Activated CD4-positive, CD25-positive, alpha-beta regulatory T cell treated with anti-CD3 and anti-CD28 coated beads, Interleukin-2, amount 50 U/mL, for 24 hours (primary cell): ENCODE data around the gene WIPI1.
A peak's percentile ranks its signal among the peaks of the same experiment; 100 is the strongest.
"Not testable (repeated sequence)": the region's sequence is repeated elsewhere in the genome, so short reads cannot be mapped to it uniquely, and the experiment has no call there.

Experiments used
- ATAC-seq, 2 donors: fragments of 150-1000 bp; cut with Tn5 transposase; one replicate each; pipeline ENCODE4 v1.10.0; 2021; ENCODE audit warnings: mild to moderate bottlenecking in 1 of 2, moderate library complexity in 1 of 2

Gene WIPI1

DNA sequence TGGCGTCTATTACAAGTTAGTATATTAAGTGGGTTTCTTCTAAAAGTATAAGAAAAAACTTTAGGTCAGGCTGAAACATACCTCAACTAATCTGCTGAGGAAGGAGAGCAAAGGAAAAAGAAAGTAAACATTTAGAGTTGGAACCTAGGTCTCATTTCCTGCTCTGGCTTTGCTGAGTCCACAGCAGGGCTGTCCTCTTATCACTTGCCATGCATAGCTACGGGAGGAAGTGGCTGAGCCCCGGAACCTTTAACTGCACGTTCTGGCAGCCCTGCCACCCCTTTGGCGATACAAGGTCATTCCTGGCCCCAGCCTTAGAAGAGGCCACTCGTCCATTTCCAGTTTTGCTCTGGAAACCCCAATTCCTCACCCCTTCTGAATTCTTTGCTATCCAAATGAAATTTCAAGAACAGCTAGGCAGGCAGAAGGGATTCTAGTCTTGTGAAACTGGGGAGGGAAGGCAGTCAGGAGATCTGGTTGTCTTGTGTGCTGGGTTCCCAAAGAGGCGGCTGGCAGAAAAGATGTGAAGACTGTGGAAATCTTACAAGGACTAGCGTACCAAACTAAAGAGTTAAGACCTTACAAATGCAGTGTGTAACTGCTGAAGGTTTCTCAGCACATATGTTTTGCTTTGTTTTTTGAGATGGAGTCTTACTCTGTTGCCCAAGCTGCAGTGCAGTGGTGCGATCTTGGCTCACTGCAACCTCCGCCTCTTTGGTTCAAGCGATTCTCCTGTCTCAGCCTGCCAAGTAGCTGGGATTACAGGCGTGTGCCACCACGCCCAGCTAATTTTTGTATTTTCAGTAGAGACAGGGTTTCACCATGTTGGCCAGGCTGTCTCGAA is 19.1 kb downstream of the WIPI1 start:
- ATAC-seq = peak; percentile 63 to 64

DNA sequence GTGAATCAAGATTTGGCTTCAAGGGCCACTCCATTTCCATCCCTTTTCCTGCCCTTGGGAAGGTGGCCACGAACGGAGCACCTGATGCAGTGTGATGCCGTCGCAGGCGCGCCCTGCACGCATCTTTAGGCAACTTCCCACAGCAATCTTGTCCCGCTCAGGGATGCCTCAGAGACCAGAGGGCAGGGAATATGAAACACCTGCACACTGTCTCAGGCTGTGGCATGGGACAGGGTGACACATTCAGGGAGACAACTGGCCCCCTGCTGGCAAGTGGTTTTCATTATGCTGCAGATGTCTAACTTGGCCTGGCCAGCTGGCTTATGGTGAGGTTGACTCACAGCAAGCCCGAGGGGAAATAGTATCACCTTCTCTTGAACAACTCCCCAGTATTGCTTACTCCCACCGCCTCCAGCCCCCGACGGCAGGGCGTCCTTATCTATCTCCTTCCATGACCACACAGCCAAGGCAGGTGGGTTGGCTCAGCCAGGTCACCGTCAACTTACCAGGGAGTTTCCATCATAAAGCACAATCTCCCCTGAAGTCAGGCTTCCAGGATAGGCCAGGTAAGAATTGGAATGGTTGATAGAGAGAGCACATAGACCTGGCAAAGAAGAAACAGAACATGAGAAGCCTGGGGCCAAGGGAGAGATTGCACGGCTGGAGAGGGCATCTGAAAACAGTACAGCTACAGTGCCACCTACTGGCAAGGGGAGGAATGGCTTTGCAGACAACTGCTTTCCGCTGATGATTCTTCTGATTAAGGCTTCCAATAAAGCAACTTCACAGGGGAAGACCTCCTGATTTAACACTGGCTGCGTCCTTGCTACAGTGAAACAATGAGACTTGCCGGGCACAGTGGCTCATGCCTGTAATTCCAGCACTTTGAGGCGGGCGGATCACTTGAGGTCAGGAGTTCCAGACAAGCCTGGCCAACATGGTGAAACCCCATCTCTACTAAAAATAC is 21.1 kb downstream of the WIPI1 start:
- peak; percentile 76 to 90 for ATAC-seq

DNA sequence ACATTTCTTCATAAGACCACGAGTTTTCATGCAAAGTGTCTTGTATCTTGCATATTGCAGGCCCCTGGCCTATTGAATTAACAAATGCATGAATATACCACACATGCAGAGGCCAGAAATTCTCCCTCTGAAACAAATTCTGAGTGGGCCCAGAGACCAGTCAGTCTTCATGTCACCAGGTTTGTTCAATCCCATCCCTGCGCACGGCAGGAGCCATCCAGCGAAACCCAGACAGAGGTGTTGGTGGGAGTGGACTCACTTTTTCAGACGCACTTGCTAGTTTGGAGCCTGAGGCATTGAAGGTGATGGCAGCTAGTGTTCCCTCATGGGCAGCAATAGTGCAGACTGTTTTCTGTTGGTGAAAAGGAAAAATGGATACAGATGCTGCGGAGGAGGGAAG is 21.9 kb downstream of the WIPI1 start:
- no peak for ATAC-seq

DNA sequence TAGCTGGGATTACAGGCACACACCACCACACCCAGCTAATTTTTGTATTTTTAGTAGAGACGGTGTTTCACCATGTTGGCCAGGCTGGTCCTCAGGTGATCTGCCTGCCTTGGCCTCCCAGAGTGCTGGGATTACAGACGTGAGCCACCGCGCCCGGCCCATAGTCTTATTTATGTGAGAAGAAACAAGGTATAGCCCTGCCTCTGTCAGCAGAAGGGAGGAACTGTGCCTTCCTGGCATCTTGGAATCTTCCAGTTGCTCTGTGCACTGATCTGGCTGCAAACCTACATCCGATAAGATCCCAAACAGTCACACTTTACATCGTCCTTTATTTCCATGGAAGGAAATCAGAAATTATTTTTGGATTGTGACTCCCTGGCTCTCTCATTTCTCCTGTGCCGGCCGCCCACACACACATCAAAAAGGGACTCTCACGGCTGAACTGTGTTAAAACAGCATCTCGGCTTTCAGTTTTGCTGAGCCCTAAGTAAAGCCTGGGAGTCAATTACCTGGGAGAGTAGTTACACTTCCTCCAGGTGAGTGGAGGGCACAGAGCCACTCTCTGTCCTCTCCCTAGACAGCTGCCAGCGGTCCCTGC is 23.3 kb downstream of the WIPI1 start:
- ATAC-seq = no peak

DNA sequence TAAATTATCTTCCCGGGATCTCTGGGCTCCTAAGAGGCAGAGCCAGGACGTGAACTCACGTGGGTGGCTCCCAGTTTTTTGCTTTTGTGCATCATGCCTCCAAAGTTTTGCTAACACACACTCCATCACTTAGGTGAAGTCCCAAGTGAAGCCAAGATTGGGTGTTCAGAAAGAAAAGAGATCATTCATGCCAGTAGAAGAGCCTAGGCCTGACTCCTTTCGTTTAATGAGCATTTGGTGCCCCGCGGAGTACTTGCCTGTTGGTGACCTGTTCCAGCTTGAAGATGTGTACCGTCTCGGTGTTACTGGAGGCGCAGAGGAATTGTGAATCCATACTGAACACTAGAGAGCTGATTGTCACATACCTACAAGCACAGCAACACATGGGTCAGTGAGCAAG is 24.1 kb downstream of the WIPI1 start:
- ATAC-seq = no peak

DNA sequence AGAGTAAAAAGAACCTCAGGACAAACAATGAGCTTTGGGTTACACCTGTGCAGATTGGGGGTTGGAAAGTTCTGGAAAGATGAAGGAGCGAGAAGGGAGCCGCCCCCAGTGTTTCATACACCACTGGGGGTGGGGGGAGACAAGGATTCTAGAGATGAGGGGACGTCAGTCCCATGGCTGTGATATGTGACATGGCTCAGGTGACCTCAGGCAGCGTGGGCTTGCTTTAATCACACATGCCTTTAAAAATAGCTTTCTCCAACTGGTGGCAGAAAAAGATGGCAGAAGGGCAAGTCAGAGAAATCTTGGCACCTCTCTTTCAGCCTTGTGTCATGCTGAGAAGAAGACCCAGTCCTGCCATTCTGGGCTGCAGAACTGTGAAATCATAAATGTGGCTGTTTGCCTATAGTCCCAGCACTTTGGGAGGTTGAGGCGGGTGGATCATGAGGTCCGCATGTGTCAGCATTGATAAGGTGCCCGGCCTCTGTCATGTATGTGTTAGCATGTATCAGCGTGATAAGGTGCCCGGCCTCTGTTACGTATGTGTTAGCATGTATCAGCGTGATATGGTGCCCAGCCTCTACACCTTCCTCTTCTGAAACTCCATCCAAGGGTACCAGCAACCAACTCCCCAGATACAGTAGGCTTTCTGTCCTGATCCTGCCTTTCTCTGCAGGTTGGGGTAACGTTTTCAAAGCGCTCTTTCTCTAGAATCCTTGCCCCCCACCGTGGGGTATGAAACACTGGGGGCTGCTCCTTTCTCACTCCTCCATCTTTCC is 25.0 kb downstream of the WIPI1 start:
- ATAC-seq = no peak

DNA sequence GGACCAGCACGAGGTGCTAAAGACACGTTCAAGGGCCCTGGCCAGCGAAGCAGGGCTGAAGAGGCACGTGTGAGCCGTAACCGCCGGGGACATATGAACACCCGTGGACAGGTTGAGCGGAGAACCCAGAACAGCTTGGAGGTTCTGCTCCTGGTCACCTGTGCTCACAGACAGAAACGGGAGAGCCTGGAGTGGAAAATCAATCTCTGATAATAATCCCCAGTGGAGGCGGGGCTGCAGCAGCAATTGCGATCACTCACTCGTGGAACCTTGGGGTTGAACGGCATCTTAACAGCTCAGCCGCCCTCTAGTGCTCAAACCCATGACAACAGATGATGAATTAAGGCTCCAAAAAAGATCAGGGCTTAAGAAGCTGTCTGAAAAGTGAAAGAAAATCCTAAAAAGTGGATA is 25.6 kb downstream of the WIPI1 start:
- no peak for ATAC-seq

DNA sequence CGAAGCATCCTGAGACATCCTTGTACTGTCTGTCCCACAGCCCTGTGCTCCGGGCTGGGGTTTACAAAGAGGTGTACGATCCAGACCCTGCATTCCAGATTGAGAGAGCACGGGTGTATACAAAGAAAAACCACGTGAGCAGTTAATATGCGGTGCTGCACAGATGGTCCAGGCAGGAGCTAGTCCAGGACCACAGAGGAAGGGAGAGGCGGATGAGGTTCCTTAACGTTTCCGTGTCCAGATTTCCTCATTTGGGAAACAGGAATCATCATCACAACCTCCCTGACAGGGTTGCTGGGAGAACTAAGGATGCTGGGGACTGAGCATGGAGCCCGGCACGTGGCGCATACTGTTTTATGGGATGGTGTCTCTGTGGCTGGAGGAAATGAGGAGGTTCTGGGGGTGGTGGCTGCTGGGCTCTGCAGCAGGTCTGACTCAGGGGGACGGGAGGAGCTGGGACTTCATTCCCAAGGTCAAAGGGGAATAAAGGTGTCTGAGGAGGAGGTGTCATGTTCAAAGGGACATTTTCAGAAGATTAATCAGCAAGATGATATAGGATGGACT is 26.2 kb downstream of the WIPI1 start:
- no peak for ATAC-seq

DNA sequence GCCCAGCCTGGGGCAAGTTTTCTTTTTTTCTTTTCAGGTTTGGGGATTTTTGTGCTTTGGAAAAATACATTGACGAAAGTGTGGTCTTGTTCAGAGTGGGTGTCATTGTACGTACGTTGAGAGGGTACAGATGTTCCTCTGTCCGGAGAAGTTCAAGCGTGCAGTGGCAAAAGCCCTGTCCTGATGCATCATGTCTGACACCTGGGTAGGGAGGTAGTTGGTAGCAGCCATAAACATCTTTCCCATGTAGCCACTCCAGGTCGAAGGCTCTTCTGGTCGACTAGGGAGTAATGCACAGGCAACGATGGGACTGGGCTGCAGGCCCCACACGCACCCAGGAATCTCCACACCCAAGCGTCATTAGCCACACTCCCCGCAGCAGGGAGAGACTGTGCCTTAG is 27.4 kb downstream of the WIPI1 start:
- no peak for ATAC-seq

DNA sequence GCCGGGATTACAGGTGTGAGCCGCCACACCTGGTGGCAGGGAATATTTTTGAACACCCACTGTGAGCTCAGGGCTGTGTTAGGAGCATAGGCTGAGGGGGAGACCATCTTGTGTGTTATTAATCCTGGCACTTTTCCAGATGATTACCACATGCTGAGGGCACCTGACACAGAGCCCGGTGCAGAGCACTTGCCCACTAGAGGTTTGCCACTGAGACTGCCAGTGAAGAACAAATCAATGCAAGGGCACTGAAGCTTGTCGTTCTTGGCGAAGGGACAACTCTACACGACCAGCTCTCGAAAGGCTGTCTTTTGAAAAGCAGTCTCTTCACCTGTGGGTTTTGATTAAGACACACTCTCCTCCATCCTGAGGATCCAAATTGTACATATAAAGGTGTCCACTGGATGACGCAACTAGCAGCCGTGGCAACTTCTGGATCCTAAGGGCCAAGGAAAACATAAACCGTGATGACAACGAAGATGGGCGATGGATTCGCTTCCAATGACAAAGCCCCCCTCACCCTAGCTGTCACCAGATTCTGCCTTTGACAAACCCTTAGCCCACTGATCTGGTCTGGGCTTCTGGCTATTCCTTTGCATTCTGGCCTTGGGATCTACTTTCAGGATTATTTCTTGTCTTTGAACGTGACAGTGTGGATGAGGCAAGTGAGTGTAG is 28.7 kb downstream of the WIPI1 start:
- no peak for ATAC-seq

DNA sequence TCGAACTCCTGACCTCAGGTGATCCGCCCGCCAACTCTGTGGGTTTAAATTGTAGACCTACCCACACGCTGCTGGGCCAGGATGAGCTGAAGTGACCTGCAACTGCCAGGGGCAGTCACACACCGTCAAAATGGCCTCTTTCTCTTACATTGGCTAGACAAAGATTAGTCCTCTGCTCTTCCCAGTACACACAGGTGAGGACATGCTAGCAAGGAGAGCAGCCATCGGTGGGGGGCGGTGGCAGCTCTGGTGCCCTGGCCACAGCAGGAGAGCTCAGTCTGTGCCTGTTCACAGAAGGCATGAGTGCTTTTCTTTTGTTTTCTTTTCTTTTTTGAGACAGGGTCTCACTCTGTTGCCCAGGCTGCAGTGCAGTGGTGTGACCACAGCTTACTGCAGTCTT is 29.7 kb downstream of the WIPI1 start:
- ATAC-seq = no peak

DNA sequence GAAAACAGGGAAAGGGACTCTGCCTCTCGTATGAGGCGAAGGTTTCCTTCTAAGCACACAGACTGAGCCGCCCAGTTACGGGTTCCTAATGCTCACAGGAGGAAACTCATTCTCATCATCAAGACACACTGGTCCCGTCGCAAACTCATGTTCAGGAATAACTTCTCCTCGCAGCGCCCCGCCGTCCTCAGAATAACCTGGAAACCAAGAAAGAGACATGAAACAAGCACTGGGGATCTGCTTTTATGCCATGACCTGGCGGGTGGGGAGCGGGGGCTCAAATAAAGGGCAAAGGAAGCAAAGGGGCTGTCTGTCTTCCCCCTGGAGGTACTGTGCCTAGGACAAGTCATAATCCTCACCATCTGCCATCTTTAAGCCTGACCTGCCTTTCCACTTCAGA is 31.3 kb downstream of the WIPI1 start:
- no peak for ATAC-seq

DNA sequence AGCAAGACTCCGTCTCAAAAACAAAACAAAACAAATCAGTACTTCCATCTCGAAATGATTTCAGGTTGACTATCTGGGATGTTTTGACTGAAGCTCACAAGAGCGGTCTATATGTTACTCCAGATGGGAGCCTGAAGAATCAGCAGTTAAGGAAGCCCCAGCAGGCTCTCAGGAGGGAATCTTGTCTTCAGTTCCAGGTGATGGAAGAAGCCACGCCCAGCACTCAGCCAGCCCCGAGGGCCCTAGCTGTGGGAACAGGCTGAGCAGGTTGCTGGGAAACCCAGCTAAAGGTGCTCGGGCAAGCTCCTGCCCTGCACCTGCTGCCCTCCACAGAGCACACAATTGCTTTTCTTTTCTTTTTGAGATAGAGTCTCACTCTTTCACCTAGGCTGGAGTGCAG is 32.4 kb downstream of the WIPI1 start:
- no peak for ATAC-seq

DNA sequence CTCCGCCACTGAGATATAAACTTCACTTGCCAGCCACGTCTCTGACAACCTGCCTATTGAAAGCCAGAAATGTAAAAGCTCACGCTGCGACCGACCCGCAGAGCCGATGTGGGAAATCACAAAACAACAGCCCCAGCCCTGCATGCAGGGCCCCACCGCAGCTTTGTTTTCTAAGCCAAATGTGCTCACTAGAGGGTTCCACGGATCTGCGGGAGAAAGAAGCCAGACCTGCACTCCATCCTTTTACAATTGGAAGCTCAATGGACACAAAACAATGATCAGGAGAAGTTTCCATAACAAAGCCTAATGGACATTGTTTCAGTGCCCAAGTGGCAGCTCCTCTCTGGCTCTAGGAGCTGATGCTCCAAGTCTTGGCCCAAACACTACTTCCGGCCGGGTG is 33.1 kb downstream of the WIPI1 start:
- ATAC-seq = no peak

DNA sequence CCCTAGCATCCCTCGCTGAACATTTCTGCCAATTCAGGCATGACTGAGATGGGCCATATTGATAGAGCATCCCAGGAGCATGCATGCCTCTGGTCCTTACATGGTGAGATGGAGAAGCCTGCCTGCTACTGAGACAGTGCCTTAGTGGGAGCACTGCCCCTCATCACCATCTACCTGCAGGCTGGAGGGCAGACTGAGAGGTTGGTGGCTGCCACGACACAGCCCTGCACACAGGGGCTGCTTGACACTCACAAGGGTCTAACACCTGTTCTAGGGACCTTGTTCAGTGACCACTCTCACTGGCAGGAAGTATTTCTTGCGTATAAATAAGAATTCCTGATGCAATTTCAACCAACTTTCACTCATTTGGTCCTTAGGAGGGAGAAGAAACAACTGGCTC is 34.0 kb downstream of the WIPI1 start:
- ATAC-seq = no peak

DNA sequence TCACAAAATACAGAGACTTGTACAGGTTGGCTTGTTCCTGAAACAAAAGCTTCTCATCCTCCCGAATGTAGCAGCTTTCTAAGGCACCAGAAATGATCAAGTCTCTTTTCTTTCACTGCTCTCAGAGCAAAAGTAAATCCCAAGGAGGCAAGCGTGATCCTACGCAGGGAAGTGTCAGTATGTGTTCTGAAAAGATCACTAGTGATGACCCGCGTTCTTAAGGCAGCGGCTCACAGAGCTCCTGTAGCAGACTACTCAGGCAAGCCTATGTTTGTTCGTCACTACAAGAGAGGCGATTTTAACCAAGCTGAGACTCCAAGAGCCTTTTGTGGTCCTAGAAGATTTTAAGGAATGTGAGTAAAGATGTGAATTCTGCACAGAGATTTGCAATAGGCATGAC is 34.5 kb downstream of the WIPI1 start:
- ATAC-seq = no peak

DNA sequence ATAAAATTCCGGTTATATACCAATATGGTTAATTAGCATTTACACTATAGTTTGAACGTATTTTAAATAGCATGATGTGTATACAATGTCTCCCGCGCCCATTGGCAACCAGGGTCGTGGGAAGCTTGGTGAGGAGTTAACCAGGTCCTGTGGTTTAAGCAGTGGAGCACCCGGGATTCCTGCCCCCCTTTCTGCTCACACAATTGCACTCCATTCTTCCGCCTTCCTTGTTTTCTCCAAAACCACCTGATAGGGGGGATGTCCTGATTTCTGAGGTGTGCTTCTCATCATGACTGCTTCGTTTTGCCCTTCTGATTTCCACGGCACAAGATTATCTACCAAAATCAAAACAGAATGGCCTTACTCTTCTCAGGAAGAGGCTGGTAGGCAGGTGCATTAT is 35.8 kb downstream of the WIPI1 start:
- ATAC-seq = no peak

DNA sequence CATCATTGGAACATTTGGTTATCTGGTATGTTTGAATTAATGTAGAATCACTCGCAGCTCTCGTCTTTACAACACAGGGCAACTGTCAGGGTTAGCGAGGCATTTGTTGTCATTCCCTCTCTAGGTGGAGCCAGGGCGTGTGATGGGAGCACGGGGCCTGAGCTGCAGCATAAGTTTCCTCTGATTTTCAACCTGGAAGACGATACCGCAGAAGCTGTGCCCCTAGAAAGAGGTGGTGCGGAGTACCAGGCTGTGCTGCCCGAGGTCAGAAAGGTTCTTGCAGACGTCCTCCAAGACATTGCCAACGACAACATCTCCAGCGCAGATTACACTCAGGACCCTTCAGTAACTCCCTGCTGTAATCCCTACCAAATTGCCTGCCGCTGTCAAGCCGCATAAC is 37.2 kb downstream of the WIPI1 start:
- no peak for ATAC-seq

DNA sequence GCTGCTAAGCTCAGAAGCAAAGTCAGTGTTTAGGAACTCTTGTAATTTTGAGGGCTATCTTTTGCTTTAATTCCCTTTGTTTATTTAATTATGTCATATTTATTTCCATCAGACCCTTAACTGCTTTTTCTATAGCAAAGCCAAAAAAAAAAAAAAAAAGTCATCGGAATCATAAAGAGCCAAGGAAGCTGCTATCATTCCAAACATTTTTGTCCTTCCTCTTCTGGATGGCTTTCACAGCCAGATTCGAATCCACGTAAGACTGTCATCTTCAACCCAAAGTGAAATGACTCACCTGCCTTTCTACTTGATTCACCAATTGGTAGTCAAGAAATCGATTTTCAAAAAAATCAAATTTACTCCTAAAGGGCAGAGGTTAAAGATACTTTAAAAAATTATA is 38.4 kb downstream of the WIPI1 start:
- no peak for ATAC-seq

DNA sequence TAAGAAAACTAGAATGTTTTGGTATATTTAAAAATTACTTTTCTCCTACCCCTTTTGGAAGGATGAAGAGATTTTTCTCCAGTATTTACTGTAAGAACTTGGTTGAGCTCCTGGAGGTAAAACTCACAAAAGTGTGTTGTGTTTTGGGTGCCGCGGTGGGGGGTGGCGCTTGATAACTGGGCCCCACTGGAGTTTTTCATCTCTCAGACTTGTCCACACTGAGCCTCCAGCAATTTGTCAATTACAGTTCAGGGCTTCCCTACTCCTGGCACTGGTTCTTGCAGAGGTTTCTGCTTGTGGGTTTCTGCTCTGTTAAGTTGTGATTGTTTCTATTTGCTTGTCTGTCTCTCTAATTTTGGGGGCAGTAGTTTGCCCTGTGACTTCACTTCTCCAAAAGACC is 40.0 kb downstream of the WIPI1 start:
- ATAC-seq = no peak

DNA sequence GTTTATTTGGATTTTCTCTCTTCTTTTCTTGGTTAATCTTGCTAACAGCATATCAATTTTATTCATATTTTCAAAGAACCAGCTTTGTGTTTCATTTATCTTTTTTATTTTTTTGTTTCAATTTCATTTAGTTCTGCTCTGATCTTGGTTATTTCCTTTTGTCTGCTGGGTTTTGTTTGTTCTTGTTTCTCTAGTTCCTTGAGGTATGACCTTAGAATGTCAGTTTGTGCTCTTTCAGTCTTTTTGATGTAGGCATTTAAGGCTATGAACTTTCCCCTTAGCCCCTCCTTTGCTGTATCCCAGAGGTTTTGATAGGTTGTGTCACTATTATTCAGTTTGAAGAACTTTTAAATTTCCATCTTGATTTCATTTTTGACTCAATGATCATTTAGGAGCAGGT is 42.4 kb downstream of the WIPI1 start:
- not testable (repeated sequence) for ATAC-seq
